ENCODE results near the gene UNC5C. TPM values are rescaled to one million over a fixed set of nuclear protein-coding genes. Genes with fewer than 3 reads are reported as not detected.

The UNC5C gene
- total and polyA plus RNA-seq, 2 of the 4 experiments (the other 2 are of a cell fraction): under 0.01 TPM

DNA sequence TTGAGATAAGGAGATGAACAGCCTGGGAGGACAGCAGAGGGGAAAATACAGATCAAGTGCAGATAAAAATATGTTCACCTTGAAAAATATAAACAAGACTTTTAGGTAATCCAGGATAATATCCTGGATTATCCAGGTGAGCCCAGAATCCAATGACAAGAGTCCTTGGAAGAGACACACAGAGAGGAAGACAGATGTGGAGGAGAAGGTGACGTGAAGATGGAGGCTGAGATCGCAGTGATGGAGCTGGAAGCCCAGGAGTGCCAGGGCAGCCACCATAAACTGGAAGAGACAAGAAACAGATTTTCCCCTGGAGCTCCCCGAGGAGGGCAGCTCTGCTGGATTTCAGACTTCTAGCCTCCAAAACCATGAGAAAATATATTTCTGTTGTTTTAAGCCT lies 230.7 kb downstream of the UNC5C start:
- dilution Hi-C loops (cut with HindIII; ENCODE audit: low sequenced_read_pairs, unreplicated experiment): no loop called here
- H3K4me1 ChIP-seq (ENCODE audit: control insufficient read depth, insufficient read depth, low read length): no peaks in the 10 kb centered on the region
- DNase-seq (no peak), ATAC-seq (ENCODE audit: low read depth) (no peak)
- no peak overlapping the region for H3K4me2 ChIP-seq (ENCODE audit: low read depth, low read length)
- no peak overlapping the region for H4K8ac ChIP-seq (ENCODE audit: low read depth in 2 of 2, low read length in 2 of 2)
- TF ChIP-seq MXI1 (IDR thresholded peaks at IDR 0.05; ENCODE audit: borderline replicate concordance, low read depth, low read length) (no peak), RCOR1 (IDR thresholded peaks at IDR 0.05; ENCODE audit: insufficient replicate concordance, low read length) (no peak), RFX5 (IDR thresholded peaks at IDR 0.05; ENCODE audit: low read depth, low read length) (no peak), MAFK (IDR thresholded peaks at IDR 0.05; ENCODE audit: low read depth, low read length) (no peak), MAZ (IDR thresholded peaks at IDR 0.05; ENCODE audit: borderline replicate concordance, low read depth, low read length) (no peak), POLR2A (IDR thresholded peaks at IDR 0.05; ENCODE audit: low read depth, low read length) (no peak), NFE2L2 (IDR thresholded peaks at IDR 0.05; ENCODE audit: low read depth, low read length) (no peak), SMC3 (IDR thresholded peaks at IDR 0.05; ENCODE audit: low read depth, low read length) (no peak), FOS (IDR thresholded peaks at IDR 0.05; ENCODE audit: low read depth, low read length) (no peak), CEBPB (IDR thresholded peaks at IDR 0.05; ENCODE audit: low read depth, low read length) (no peak), RAD21 (IDR thresholded peaks at IDR 0.05; ENCODE audit: low read length) (no peak), BHLHE40 (IDR thresholded peaks at IDR 0.05; ENCODE audit: low read depth, low read length) (no peak), CHD1 (IDR thresholded peaks at IDR 0.05; ENCODE audit: low read depth, low read length) (no peak)
- TF ChIP-seq, protein P1, sequence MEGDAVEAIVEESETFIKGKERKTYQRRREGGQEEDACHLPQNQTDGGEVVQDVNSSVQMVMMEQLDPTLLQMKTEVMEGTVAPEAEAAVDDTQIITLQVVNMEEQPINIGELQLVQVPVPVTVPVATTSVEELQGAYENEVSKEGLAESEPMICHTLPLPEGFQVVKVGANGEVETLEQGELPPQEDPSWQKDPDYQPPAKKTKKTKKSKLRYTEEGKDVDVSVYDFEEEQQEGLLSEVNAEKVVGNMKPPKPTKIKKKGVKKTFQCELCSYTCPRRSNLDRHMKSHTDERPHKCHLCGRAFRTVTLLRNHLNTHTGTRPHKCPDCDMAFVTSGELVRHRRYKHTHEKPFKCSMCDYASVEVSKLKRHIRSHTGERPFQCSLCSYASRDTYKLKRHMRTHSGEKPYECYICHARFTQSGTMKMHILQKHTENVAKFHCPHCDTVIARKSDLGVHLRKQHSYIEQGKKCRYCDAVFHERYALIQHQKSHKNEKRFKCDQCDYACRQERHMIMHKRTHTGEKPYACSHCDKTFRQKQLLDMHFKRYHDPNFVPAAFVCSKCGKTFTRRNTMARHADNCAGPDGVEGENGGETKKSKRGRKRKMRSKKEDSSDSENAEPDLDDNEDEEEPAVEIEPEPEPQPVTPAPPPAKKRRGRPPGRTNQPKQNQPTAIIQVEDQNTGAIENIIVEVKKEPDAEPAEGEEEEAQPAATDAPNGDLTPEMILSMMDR (conservative IDR thresholded peaks at IDR 0.05; ENCODE audit: low read depth, low read length): no peak
- TF ChIP-seq, protein P2, sequence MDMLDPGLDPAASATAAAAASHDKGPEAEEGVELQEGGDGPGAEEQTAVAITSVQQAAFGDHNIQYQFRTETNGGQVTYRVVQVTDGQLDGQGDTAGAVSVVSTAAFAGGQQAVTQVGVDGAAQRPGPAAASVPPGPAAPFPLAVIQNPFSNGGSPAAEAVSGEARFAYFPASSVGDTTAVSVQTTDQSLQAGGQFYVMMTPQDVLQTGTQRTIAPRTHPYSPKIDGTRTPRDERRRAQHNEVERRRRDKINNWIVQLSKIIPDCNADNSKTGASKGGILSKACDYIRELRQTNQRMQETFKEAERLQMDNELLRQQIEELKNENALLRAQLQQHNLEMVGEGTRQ (IDR thresholded peaks at IDR 0.05; ENCODE audit: low read depth, low read length): no peak
- TF ChIP-seq, protein P3, sequence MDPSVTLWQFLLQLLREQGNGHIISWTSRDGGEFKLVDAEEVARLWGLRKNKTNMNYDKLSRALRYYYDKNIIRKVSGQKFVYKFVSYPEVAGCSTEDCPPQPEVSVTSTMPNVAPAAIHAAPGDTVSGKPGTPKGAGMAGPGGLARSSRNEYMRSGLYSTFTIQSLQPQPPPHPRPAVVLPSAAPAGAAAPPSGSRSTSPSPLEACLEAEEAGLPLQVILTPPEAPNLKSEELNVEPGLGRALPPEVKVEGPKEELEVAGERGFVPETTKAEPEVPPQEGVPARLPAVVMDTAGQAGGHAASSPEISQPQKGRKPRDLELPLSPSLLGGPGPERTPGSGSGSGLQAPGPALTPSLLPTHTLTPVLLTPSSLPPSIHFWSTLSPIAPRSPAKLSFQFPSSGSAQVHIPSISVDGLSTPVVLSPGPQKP (IDR thresholded peaks at IDR 0.05; ENCODE audit: borderline replicate concordance, low read depth, low read length): no peak
- ChIA-PET CTCF (no interaction called here), POLR2A (ENCODE audit: unreplicated experiment) (no interaction called here)
- no peak overlapping the region for H3K4ac ChIP-seq (ENCODE audit: low read depth, low read length)
- no peak overlapping the region for H2BK15ac ChIP-seq (ENCODE audit: low read depth, low read length)
- H3K56ac ChIP-seq (ENCODE audit: extremely low read depth, insufficient read depth, low read length): no peak overlapping the region
- intact Hi-C loops (cut with micrococcal nuclease): no loop called here
- H3K9ac ChIP-seq (ENCODE audit: low read depth, low read length): no peak overlapping the region
- no peaks in the 10 kb centered on the region for H3K79me1 ChIP-seq (ENCODE audit: low read depth in 1 of 2, low read length in 2 of 2)
- no peak overlapping the region for H2BK5ac ChIP-seq (ENCODE audit: low read depth, low read length, poor library complexity, severe bottlenecking)
- no peak overlapping the region for H3K14ac ChIP-seq (replicated peaks; ENCODE audit: low read depth, low read length)
- H3K36me3 ChIP-seq (ENCODE audit: control insufficient read depth, insufficient read depth, low read length): no peaks in the 10 kb centered on the region
- H2AK9ac ChIP-seq (replicated peaks; ENCODE audit: low read depth, low read length, poor library complexity): no peak overlapping the region
- no peak overlapping the region for H4K91ac ChIP-seq (ENCODE audit: insufficient read depth, low read depth, low read length)
- no peaks in the 10 kb centered on the region for H3K9me1 ChIP-seq (ENCODE audit: insufficient read depth, low read length)
- H3K23ac ChIP-seq (ENCODE audit: low read depth, low read length): no peak overlapping the region
- H3K4me3 ChIP-seq (ENCODE audit: insufficient read depth, low read depth, low read length): no peak overlapping the region
- WGBS, 2 experiments (ENCODE audit: extremely low coverage in 2 of 2, insufficient read length in 1 of 2): no CpG with 5 or more reads among the region's 3 CpGs
- no peak overlapping the region for H2AK5ac ChIP-seq (ENCODE audit: low read depth, low read length)
- no TSS peak for BruUV-seq (replicated peaks)
- H3K18ac ChIP-seq (ENCODE audit: low read depth, low read length): no peak overlapping the region
- no peaks in the 10 kb centered on the region for H4K20me1 ChIP-seq (ENCODE audit: insufficient read depth, low read length)
- no peak overlapping the region for H2AFZ ChIP-seq (replicated peaks; ENCODE audit: low read length, poor library complexity)
- in situ Hi-C loops (cut with MboI; ENCODE audit: low sequenced_read_pairs): no loop called here
- H4K5ac ChIP-seq (ENCODE audit: low read depth, low read length): no peak overlapping the region
- H2BK20ac ChIP-seq (ENCODE audit: low read depth, low read length): no peak overlapping the region
- no peak overlapping the region for H3K27ac ChIP-seq (ENCODE audit: insufficient read depth, low read length)
- no peaks in the 10 kb centered on the region for H3K27me3 ChIP-seq (ENCODE audit: control insufficient read depth, insufficient read depth, low read length)
- no peaks in the 10 kb centered on the region for H3K9me3 ChIP-seq (ENCODE audit: control insufficient read depth, insufficient read depth, low read length)
- H2BK120ac ChIP-seq (ENCODE audit: low read depth, low read length): no peak overlapping the region
